Measurements from ENCODE around the gene RALGAPA2.

RALGAPA2 gene

GRCh38 chr20:20343932-20344331, 368.5 kb downstream of the RALGAPA2 start:
- DNase-seq (ENCODE audit: low read depth in 2 of 3, low spot score in 1 of 3) = no peak

All from stimulated activated CD4-positive, alpha-beta T cell treated with anti-CD3 and anti-CD28 coated beads, Interleukin-12 subunit alpha, Interleukin-12 subunit beta, amount 100 ng/mL, for 48 hours (primary cell).